ENCODE measurements around the gene GPR153.

The GPR153 gene

GRCh38 chr1:6248932-6249738 lies 11.8 kb downstream of the GPR153 start:
- no peak for DNase-seq (ENCODE audit: low read depth in 2 of 2)

DNA sequence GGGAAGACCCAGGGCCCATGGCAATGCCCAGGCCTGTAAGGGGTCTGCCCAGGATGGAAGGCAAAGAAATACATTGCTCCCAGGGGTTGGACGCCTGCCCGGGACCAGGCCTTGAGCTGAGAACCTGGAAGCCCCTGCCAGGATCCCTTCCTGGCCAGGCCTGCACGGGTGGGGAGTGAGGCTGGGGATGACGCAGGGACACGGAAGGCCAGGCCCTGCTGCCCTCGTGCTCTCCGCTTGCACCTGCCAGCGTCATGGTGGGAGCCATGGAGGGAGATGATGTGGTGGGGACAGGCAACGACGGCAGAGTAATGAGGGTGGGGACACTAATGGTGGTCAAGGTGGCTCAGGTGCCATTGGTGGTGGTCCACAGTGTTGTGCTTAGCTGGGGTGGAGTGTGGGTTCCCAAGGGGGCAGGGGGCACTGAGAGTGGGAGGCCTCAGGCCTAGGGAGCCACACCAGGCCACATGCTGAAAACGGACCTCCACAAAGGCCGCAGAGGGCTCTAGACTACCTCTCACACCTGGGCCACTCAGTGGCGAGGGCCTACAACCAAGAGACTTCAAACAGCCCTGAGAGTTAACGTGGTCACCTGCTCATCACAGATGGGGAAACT lies 12.6 kb downstream of the GPR153 start:
- no peak for DNase-seq (ENCODE audit: low read depth in 2 of 2)

GRCh38 chr1:6247651-6248050 lies 13.2 kb downstream of the GPR153 start:
- no peak for DNase-seq (ENCODE audit: low read depth in 2 of 2)

- DNase-seq (ENCODE audit: low read depth in 2 of 2) = peak; percentile 60 to 61
Observed at GRCh38 chr1:6246497-6247467, 14.1 kb downstream of the GPR153 start.

GRCh38 chr1:6245869-6246496 lies 14.9 kb downstream of the GPR153 start:
- no peak for DNase-seq (ENCODE audit: low read depth in 2 of 2)

DNA sequence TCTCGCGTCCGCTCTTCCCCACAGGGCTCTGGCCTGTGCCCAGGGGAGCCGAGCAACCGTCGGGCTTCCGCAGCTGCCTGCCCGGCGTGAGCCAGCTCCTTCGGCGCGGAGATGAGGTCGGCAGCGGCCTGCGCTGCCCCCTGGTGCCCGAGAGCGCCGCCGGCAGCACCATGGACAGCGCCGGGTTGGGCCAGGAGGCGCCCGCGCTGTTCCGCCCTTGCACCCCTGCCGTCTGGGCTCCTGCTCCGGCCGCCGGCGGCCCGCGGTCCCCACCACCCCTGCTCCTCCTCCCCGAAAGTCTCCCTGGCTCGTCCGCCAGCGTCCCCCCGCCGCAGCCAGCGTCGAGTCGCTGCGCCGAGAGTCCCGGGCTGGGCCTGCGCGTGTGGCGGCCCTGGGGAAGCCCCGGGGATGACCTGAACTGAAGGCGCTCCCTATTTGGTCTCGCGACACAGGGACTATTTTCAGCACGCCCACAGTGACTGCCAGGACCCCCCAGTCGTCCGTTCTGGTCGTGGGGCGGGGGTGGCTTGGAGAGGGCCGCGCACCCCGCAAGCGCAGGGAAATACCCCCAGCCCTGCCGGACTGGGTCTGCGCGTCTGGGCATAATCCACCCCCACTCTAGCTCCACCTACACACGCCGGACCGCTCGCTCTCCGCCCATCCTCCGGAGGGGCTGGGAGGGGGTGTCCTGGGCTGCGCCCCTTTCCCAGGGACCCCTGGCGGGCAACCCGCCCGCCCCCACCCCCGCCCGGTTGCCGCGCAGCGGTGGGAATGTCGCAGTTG lies 15.6 kb downstream of the GPR153 start:
- DNase-seq (ENCODE audit: low read depth in 2 of 2) = peak; percentile 44 to 53

GRCh38 chr1:6244401-6245049 lies 16.4 kb downstream of the GPR153 start:
- no peak for DNase-seq (ENCODE audit: low read depth in 2 of 2)

- DNase-seq (ENCODE audit: low read depth in 2 of 2) = no peak
Observed at GRCh38 chr1:6243993-6244392, 16.9 kb downstream of the GPR153 start, which contains the start of gene HES3. TSS of gene HES3 (plus strand) at chr1:6244179. CDS start at chr1:6244366, 187 bp downstream.

DNA sequence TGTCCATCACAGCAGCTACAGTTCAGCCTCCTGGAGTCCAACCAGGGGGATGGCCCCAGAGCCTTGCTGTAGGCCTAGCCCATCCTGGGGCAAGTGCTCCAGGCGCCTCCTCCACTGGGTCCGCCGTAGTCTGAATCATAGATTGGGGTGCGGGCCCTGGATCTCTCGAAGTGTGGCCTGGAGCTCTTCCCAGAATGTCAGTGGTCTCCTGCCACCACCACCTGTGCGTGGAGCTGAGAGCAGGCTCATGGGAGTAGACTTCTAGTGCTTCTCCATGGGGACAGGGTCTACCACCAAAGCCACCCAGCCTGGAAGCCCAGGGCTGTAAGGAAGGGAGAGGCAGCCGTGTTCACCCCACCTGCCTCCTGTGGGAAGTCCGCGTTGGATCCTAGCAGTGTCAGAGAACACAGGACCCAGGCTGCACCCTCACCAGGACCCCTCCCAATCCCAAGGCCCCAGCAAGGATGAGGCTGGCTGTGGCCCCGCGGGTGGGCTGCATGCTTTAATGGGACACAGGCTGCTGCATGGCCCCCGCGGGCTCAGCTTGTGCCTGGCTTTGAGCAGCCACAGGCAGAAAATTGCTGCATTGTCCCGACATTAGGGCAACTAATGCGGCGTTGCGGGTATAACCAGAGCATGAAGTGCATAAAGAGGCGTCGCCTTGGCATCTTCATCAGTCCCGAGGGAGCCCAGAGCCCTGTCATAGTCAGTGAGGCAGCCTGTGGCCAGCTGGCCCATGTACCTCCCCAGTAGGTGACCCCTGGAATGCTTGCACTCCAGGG lies 17.7 kb downstream of the GPR153 start:
- no peak for DNase-seq (ENCODE audit: low read depth in 2 of 2)

GRCh38 chr1:6241887-6242740 lies 18.8 kb downstream of the GPR153 start:
- no peak for DNase-seq (ENCODE audit: low read depth in 2 of 2)

- DNase-seq (ENCODE audit: low read depth in 2 of 2) = no peak
Observed at GRCh38 chr1:6241107-6241886, 19.6 kb downstream of the GPR153 start.

- no peak for DNase-seq (ENCODE audit: low read depth in 2 of 2)
Observed at GRCh38 chr1:6239950-6240768, 20.7 kb downstream of the GPR153 start.

DNA sequence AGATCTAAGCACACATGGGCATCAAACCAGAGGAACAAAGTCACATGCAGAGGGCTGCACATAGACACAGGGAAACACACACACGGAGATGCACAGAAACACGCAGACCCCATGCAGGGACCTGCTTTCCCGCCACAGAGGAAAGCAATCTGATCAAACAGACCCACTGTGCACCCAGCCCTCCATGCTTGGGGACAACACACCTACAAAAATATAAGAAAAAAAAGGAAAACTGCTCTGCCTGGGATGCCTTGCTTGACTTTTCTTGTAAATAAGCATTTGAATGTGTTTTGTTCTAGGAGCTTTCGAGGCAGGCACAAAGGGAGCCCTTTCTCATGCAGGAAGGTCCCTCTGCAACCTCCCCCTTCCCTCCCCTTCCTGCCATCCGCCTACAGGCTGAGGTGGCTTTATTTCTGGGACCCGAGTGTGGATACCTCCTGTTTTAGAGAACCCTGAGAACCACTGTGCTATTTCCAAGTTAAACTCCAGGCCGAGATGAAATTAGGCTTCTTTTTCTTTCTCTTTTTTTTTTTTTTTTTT lies 21.6 kb downstream of the GPR153 start:
- DNase-seq (ENCODE audit: low read depth in 2 of 2) = no peak

- no peak for DNase-seq (ENCODE audit: low read depth in 2 of 2)
Observed at GRCh38 chr1:6237093-6237492, 23.8 kb downstream of the GPR153 start.

DNA sequence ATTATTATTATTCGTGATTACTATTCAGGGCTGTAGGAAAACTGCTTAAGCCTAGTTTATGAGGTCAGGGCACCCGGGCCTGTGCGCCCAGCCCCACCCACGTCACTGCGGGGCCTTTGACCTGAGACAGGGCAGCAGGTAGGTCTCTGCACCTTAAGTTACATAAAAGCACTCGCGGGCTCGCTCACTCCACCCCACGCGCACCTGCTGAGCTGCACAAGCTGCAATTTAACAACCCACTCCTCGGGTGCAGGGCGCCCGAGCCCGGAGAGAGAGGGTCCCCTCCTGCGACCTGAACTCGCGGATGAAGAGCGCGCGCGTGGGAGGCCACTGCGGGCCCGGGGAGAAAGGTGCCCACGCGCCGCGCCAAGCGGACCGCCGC lies 25.6 kb downstream of the GPR153 start:
- DNase-seq (ENCODE audit: low read depth in 2 of 2) = no peak

- no peak for DNase-seq (ENCODE audit: low read depth in 2 of 2)
Observed at GRCh38 chr1:6234502-6235295, 26.2 kb downstream of the GPR153 start.
